Dermis microvascular lymphatic vessel endothelial cell (primary cell): ENCODE measurements around the gene LAD1. TPM values are rescaled to one million over a fixed set of nuclear protein-coding genes. Genes with fewer than 3 reads are reported as not detected.

Experiments used
- DNase-seq, 2 donors: peaks; one replicate each; pipeline versions ENCODE4 v3.0.0 to v3.0.0-alpha.2; 2010; ENCODE audit warnings: low read depth in 2 of 2
- total RNA-seq: library from RNA; depleted of rRNA; stranded (reverse); fragments of >200 nt; gene quantifications from 2 replicates; pipeline ENCODE4 v1.2.1, GENCODE V29; 2014

Gene LAD1
- total RNA-seq, 1 donor from 2014 or later = not detected

GRCh38 chr1:201349092-201349491 lies 50.0 kb downstream of the LAD1 start:
- DNase-seq = no peak

- peak in 1 of 2 donors; percentile 41 for DNase-seq
Observed at GRCh38 chr1:201348211-201348566, 50.9 kb downstream of the LAD1 start.

- DNase-seq = no peak
Observed at GRCh38 chr1:201347498-201348210, 51.5 kb downstream of the LAD1 start.

DNA sequence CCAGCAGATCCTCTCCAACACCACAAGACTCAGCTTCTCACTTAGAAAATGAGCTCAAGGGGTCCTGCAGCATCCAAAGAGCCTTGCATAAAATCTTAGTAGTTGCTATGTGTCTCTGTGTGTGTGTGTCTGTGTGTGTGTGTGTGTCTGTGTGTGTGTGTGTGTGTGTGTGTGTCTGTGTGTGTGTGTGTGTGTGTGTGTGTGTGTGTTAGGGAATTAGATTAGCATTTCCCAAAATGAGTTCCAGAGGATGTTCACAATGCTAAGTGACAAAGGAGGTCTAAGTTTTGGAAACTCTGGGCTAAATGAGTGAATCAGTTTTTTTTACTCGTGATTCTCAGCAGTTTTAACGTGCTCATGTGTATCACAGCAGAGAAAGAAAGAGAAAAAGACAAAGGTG lies 52.1 kb downstream of the LAD1 start:
- DNase-seq = no peak

GRCh38 chr1:201346337-201346939 lies 52.7 kb downstream of the LAD1 start:
- DNase-seq = peak; percentile 59 to 65

- no peak for DNase-seq
Observed at GRCh38 chr1:201345081-201345355, 54.1 kb downstream of the LAD1 start.

- no peak for DNase-seq
Observed at GRCh38 chr1:201344206-201345080, 54.7 kb downstream of the LAD1 start.

GRCh38 chr1:201341377-201341776 lies 57.7 kb downstream of the LAD1 start:
- no peak for DNase-seq

DNA sequence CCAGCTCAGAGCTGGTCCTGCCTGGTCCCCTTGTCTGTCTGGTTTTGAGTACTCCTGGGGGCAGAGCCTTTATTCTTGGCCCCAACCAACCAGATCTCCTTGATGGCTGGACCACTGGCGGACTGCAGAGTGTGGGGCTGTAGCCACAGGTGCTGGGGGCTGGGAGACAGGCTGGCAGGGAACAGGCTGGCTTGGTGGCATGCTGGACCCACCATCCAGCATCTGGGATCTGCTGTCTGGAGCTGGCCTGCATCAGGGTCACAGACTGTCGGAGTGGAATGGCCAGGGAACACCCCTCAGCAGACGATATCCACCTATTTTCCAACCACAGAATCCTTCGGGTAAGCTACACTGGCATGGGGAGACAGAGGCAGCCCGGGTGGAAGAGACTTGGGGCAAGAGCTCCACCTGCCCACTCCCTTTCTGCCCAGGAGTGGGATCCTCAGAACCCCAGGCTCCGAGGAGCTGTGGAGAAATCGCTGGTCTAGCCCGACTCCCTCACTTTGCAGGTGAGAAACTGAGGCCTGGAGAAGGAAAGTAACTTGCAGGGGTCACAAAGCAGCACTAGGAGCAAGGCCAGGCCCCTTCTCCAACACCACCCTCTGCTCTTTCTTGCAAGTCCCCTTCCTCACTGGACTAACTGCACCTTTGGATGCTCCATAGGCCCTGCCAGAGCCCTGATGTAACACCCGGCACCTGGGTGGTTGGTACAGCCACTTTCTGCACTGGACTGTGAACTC lies 62.2 kb downstream of the LAD1 start:
- no peak for DNase-seq

DNA sequence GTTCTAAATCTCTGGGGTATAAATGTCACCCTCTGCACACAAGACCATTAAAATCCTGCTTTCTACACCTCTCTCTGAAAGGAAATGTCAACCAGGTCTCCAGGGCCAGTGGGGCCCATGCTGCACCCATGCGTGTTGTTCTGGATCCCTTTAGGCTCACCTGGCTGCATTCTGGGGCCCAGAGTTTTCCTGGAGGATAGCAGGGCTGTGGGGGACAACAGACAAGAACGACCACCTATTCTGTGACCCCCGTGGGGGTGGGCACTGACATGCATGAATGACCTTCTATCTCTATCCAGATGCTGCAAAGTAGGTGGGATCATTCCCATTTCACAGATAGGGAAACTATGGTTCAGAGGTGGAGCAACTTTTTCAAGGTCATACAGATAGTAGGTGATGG lies 63.2 kb downstream of the LAD1 start:
- no peak for DNase-seq

DNA sequence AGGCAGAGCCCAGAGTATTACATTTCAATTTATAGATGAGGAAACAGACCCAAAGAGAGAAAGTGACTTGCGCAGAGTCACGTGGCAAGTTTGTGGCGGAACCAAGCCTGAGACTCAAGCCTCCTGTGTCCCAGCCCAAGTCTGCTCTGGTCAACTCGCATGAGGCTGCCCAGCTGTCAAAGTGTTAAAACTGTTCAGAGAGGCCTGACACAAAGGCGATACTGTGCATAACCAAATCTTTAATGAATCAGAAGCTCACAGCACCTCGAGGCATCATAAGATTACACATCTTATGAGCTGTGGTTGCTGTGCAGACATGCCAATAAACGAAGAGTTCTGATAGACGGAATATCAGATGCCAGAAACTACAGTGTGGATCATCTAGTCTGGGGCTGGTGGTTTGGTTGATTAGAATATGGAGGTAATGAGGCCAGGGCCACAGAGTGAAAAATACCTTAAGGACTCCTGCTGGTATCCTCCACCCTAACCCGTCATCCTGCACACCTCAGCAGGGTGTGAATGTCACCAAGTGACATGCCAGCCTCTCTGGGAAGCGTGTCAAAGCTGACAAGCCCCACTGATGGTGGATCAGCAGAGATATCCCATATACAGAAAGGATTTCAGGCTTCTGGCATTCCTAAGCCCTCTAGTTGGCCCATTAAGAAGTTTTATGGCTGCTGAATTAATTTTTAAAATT lies 63.8 kb downstream of the LAD1 start:
- DNase-seq = no peak

- no peak for DNase-seq
Observed at GRCh38 chr1:201334325-201335173, 64.6 kb downstream of the LAD1 start.

GRCh38 chr1:201332616-201333335 lies 66.3 kb downstream of the LAD1 start:
- no peak for DNase-seq

GRCh38 chr1:201332021-201332420 lies 67.1 kb downstream of the LAD1 start:
- DNase-seq = no peak

GRCh38 chr1:201331166-201331565 lies 68.0 kb downstream of the LAD1 start:
- no peak for DNase-seq

Other genes starting within 250 kb of the LAD1 start
- gene TMEM9, start 244.8 kb downstream of the LAD1 start, total RNA-seq = 39.5 and 65.0 TPM in 2 replicates
- gene IGFN1, start 208.5 kb downstream of the LAD1 start, total RNA-seq = not detected in 2 replicates
- under 0.01 TPM in 2 replicates for gene PKP1, start 115.8 kb downstream of the LAD1 start, total RNA-seq
- gene TNNT2, start 21.6 kb downstream of the LAD1 start, total RNA-seq = not detected in 2 replicates
- gene TNNI1, start 22.4 kb upstream of the LAD1 start, total RNA-seq = not detected in 2 replicates
- 20.4 and 28.6 TPM in 2 replicates for gene PHLDA3, start 69.9 kb upstream of the LAD1 start, total RNA-seq
- 88.6 and 119 TPM in 2 replicates for gene CSRP1, start 107.8 kb upstream of the LAD1 start, total RNA-seq
- 4.4 and 6.3 TPM in 2 replicates for gene NAV1, start 139.8 kb upstream of the LAD1 start, total RNA-seq